Measurements from ENCODE around the gene KCTD15.

- TF ChIP-seq CTCF (IDR thresholded peaks at IDR 0.05; ENCODE audit: low read depth, low read length, missing input control) (no peak), YY1 (IDR thresholded peaks at IDR 0.05) (no peak), TAF1 (conservative IDR thresholded peaks at IDR 0.05) (no peak), MAX (IDR thresholded peaks at IDR 0.05) (no peak), GABPA (IDR thresholded peaks at IDR 0.05 in 1 of 2, conservative IDR thresholded peaks at IDR 0.05 in 1 of 2) (no peak), REST (IDR thresholded peaks at IDR 0.05) (no peak)
These were observed 40.5 kb upstream of the KCTD15 start for GRCh38 chr19:33756177-33756576.
